ENCODE results near the gene AUTS2.
A peak's percentile ranks its signal among the peaks of the same experiment; 100 is the strongest.

AUTS2 gene

GRCh38 chr7:70679661-70680060, 1081.4 kb downstream of the AUTS2 start:
- Histone ChIP-seq H3K27ac (ENCODE audit: low read depth, low read length) (no peak overlapping the region), H3K4me3 (ENCODE audit: low read depth in 1 of 2, low read length in 2 of 2) (no peak overlapping the region), H3K36me3 (ENCODE audit: control insufficient read depth in 1 of 2, insufficient read depth in 2 of 2, low read length in 2 of 2) (no peaks in the 10 kb centered on the region)

GRCh38 chr7:70680306-70680705, 1082.0 kb downstream of the AUTS2 start:
- Histone ChIP-seq H3K9ac (ENCODE audit: low read depth in 1 of 2, low read length in 2 of 2) (no peak overlapping the region), H3K27ac (ENCODE audit: low read depth, low read length) (no peak overlapping the region), H3K4me3 (ENCODE audit: low read depth in 1 of 2, low read length in 2 of 2) (no peak overlapping the region), H3K9me3 (ENCODE audit: control insufficient read depth in 1 of 2, low read length in 2 of 2) (no peaks in the 10 kb centered on the region), H3K27me3 (ENCODE audit: control insufficient read depth in 1 of 2, insufficient read depth in 2 of 2, low read length in 2 of 2) (no peaks in the 10 kb centered on the region), H3K4me1 (ENCODE audit: control insufficient read depth in 1 of 2, insufficient read depth in 2 of 2, low read length in 2 of 2) (peaks cover 3 to 10% of the 10 kb centered on the region in 2 donors), H3K36me3 (ENCODE audit: control insufficient read depth in 1 of 2, insufficient read depth in 2 of 2, low read length in 2 of 2) (no peaks in the 10 kb centered on the region)

More at GRCh38 chr7:70679661-70680060, 1081.4 kb downstream of the AUTS2 start:
- H3K9ac ChIP-seq (ENCODE audit: low read depth in 1 of 2, low read length in 2 of 2) = no peak overlapping the region
- no peaks in the 10 kb centered on the region for H3K9me3 ChIP-seq (ENCODE audit: control insufficient read depth in 1 of 2, low read length in 2 of 2)
- H3K27me3 ChIP-seq (ENCODE audit: control insufficient read depth in 1 of 2, insufficient read depth in 2 of 2, low read length in 2 of 2) = no peaks in the 10 kb centered on the region
- H3K4me1 ChIP-seq (ENCODE audit: control insufficient read depth in 1 of 2, insufficient read depth in 2 of 2, low read length in 2 of 2) = peaks cover 3 to 10% of the 10 kb centered on the region in 2 donors

- no peaks in the 10 kb centered on the region for H3K9me3 ChIP-seq (ENCODE audit: control insufficient read depth in 1 of 2, low read length in 2 of 2)
- H3K9ac ChIP-seq (ENCODE audit: low read depth in 1 of 2, low read length in 2 of 2) = no peak overlapping the region
- no peak overlapping the region for H3K27ac ChIP-seq (ENCODE audit: low read depth, low read length)
- no peaks in the 10 kb centered on the region for H3K36me3 ChIP-seq (ENCODE audit: control insufficient read depth in 1 of 2, insufficient read depth in 2 of 2, low read length in 2 of 2)
- H3K4me3 ChIP-seq (ENCODE audit: low read depth in 1 of 2, low read length in 2 of 2) = no peak overlapping the region
- H3K4me1 ChIP-seq (ENCODE audit: control insufficient read depth in 1 of 2, insufficient read depth in 2 of 2, low read length in 2 of 2) = peaks cover 3 to 10% of the 10 kb centered on the region in 2 donors
- no peaks in the 10 kb centered on the region for H3K27me3 ChIP-seq (ENCODE audit: control insufficient read depth in 1 of 2, insufficient read depth in 2 of 2, low read length in 2 of 2)
Observed at GRCh38 chr7:70680743-70681468, 1082.6 kb downstream of the AUTS2 start.

GRCh38 chr7:70681469-70682350, 1083.4 kb downstream of the AUTS2 start:
- Histone ChIP-seq H3K27me3 (ENCODE audit: control insufficient read depth in 1 of 2, insufficient read depth in 2 of 2, low read length in 2 of 2) (no peaks in the 10 kb centered on the region), H3K4me3 (ENCODE audit: low read depth in 1 of 2, low read length in 2 of 2) (peak overlapping the region; percentile 13 to 53), H3K9ac (ENCODE audit: low read depth in 1 of 2, low read length in 2 of 2) (peak overlapping the region; percentile 1 to 2), H3K36me3 (ENCODE audit: control insufficient read depth in 1 of 2, insufficient read depth in 2 of 2, low read length in 2 of 2) (no peaks in the 10 kb centered on the region), H3K4me1 (ENCODE audit: control insufficient read depth in 1 of 2, insufficient read depth in 2 of 2, low read length in 2 of 2) (peaks cover 3 to 10% of the 10 kb centered on the region in 2 donors), H3K9me3 (ENCODE audit: control insufficient read depth in 1 of 2, low read length in 2 of 2) (no peaks in the 10 kb centered on the region), H3K27ac (ENCODE audit: low read depth, low read length) (no peak overlapping the region)

GRCh38 chr7:70684173-70684572, 1085.9 kb downstream of the AUTS2 start:
- Histone ChIP-seq H3K9ac (ENCODE audit: low read depth in 1 of 2, low read length in 2 of 2) (no peak overlapping the region), H3K4me3 (ENCODE audit: low read depth in 1 of 2, low read length in 2 of 2) (no peak overlapping the region), H3K27me3 (ENCODE audit: control insufficient read depth in 1 of 2, insufficient read depth in 2 of 2, low read length in 2 of 2) (no peaks in the 10 kb centered on the region), H3K27ac (ENCODE audit: low read depth, low read length) (no peak overlapping the region), H3K9me3 (ENCODE audit: control insufficient read depth in 1 of 2, low read length in 2 of 2) (no peaks in the 10 kb centered on the region), H3K36me3 (ENCODE audit: control insufficient read depth in 1 of 2, insufficient read depth in 2 of 2, low read length in 2 of 2) (no peaks in the 10 kb centered on the region), H3K4me1 (ENCODE audit: control insufficient read depth in 1 of 2, insufficient read depth in 2 of 2, low read length in 2 of 2) (peaks cover 3 to 10% of the 10 kb centered on the region in 2 donors)

GRCh38 chr7:70693321-70693685, 1095.0 kb downstream of the AUTS2 start:
- H3K27ac ChIP-seq (ENCODE audit: low read depth, low read length) = peak overlapping the region; percentile 39
- H3K9ac ChIP-seq (ENCODE audit: low read depth in 1 of 2, low read length in 2 of 2) = peak overlapping the region in 1 of 2 donors; percentile 14
- peaks cover 12% of the 10 kb centered on the region in 2 donors for H3K4me1 ChIP-seq (ENCODE audit: control insufficient read depth in 1 of 2, insufficient read depth in 2 of 2, low read length in 2 of 2)
- peaks cover 0 to 8% of the 10 kb centered on the region in 2 donors for H3K27me3 ChIP-seq (ENCODE audit: control insufficient read depth in 1 of 2, insufficient read depth in 2 of 2, low read length in 2 of 2)
- no peaks in the 10 kb centered on the region for H3K36me3 ChIP-seq (ENCODE audit: control insufficient read depth in 1 of 2, insufficient read depth in 2 of 2, low read length in 2 of 2)
- H3K9me3 ChIP-seq (ENCODE audit: control insufficient read depth in 1 of 2, low read length in 2 of 2) = no peaks in the 10 kb centered on the region
- peak overlapping the region; percentile 30 to 60 for H3K4me3 ChIP-seq (ENCODE audit: low read depth in 1 of 2, low read length in 2 of 2)

- H3K4me1 ChIP-seq (ENCODE audit: control insufficient read depth in 1 of 2, insufficient read depth in 2 of 2, low read length in 2 of 2) = peaks cover 12% of the 10 kb centered on the region in 2 donors
- peak overlapping the region; percentile 39 for H3K27ac ChIP-seq (ENCODE audit: low read depth, low read length)
- peak overlapping the region; percentile 30 to 82 for H3K4me3 ChIP-seq (ENCODE audit: low read depth in 1 of 2, low read length in 2 of 2)
- peak overlapping the region in 1 of 2 donors; percentile 14 for H3K9ac ChIP-seq (ENCODE audit: low read depth in 1 of 2, low read length in 2 of 2)
- no peaks in the 10 kb centered on the region for H3K36me3 ChIP-seq (ENCODE audit: control insufficient read depth in 1 of 2, insufficient read depth in 2 of 2, low read length in 2 of 2)
- H3K9me3 ChIP-seq (ENCODE audit: control insufficient read depth in 1 of 2, low read length in 2 of 2) = no peaks in the 10 kb centered on the region
- H3K27me3 ChIP-seq (ENCODE audit: control insufficient read depth in 1 of 2, insufficient read depth in 2 of 2, low read length in 2 of 2) = peaks cover 0 to 8% of the 10 kb centered on the region in 2 donors
Observed at GRCh38 chr7:70693686-70694433, 1095.6 kb downstream of the AUTS2 start.

GRCh38 chr7:70694434-70694970, 1096.2 kb downstream of the AUTS2 start:
- Histone ChIP-seq H3K9me3 (ENCODE audit: control insufficient read depth in 1 of 2, low read length in 2 of 2) (no peaks in the 10 kb centered on the region), H3K4me1 (ENCODE audit: control insufficient read depth in 1 of 2, insufficient read depth in 2 of 2, low read length in 2 of 2) (peaks cover 12% of the 10 kb centered on the region in 2 donors), H3K36me3 (ENCODE audit: control insufficient read depth in 1 of 2, insufficient read depth in 2 of 2, low read length in 2 of 2) (no peaks in the 10 kb centered on the region), H3K27ac (ENCODE audit: low read depth, low read length) (no peak overlapping the region), H3K9ac (ENCODE audit: low read depth in 1 of 2, low read length in 2 of 2) (peak overlapping the region; percentile 72 to 76), H3K27me3 (ENCODE audit: control insufficient read depth in 1 of 2, insufficient read depth in 2 of 2, low read length in 2 of 2) (peaks cover 0 to 8% of the 10 kb centered on the region in 2 donors), H3K4me3 (ENCODE audit: low read depth in 1 of 2, low read length in 2 of 2) (peak overlapping the region; percentile 82 to 90)

GRCh38 chr7:70694971-70695794, 1096.9 kb downstream of the AUTS2 start:
- H3K36me3 ChIP-seq (ENCODE audit: control insufficient read depth in 1 of 2, insufficient read depth in 2 of 2, low read length in 2 of 2) = no peaks in the 10 kb centered on the region

More at GRCh38 chr7:70694971-70695794, 1096.9 kb downstream of the AUTS2 start:
- H3K4me3 ChIP-seq (ENCODE audit: low read depth in 1 of 2, low read length in 2 of 2) = peak overlapping the region; percentile 82 to 90
- H3K4me1 ChIP-seq (ENCODE audit: control insufficient read depth in 1 of 2, insufficient read depth in 2 of 2, low read length in 2 of 2) = peaks cover 12% of the 10 kb centered on the region in 2 donors
- no peaks in the 10 kb centered on the region for H3K9me3 ChIP-seq (ENCODE audit: control insufficient read depth in 1 of 2, low read length in 2 of 2)
- peak overlapping the region; percentile 72 to 76 for H3K9ac ChIP-seq (ENCODE audit: low read depth in 1 of 2, low read length in 2 of 2)
- no peak overlapping the region for H3K27ac ChIP-seq (ENCODE audit: low read depth, low read length)
- peaks cover 0 to 8% of the 10 kb centered on the region in 2 donors for H3K27me3 ChIP-seq (ENCODE audit: control insufficient read depth in 1 of 2, insufficient read depth in 2 of 2, low read length in 2 of 2)
